Limb (tissue), 2 donors: ENCODE results near the gene ANKRD30BL.
"Not testable (repeated sequence)": the region's sequence is repeated elsewhere in the genome, so short reads cannot be mapped to it uniquely, and the experiment has no call there.

Experiments used
- DNase-seq, 2 donors: peaks; one replicate each; pipeline ENCODE4 v3.0.0-alpha.2; 2016; ENCODE audit errors: extremely low spot score in 2 of 2

ANKRD30BL gene, protein sequence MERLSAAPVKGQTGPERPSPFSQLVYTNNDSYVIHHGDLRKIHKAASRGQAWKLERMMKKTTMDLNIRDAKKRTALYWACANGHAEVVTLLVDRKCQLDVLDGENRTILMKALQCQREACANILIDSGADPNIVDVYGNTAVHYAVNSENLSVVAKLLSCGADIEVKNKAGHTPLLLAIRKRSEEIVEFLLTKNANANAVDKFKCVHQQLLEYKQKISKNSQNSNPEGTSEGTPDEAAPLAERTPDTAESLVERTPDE

GRCh38 chr2:132161161-132162124 lies at the start of gene ANKRD30BL:
TSS of gene ANKRD30BL (minus strand) at chr2:132161952. CDS start at chr2:132161705, 247 bp downstream.
- not testable (repeated sequence) for DNase-seq

DNA sequence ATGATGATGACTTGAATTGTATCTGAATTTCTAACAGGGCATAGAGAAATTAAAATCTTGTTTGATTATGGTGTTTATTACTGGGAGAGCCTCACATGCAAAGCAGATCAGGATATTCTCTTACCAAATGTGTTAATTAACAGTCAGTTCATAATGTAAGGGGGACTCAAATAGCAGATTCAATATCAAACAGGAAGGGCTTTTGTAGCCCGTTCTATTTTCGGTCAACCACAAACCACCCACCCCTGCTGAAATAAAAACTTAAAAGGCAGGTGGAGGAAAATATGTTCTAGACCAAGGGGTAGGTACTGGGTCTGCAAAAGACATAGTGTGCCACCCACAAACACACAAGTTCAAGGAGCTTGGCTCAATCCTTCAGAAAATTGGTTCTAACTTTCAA lies 41.1 kb upstream of the ANKRD30BL start:
- DNase-seq: not testable (repeated sequence)

- not testable (repeated sequence) for DNase-seq
These were observed 31.1 kb upstream of the ANKRD30BL start for GRCh38 chr2:132192854-132193253.

GRCh38 chr2:132167100-132167499 lies 5.3 kb upstream of the ANKRD30BL start:
- DNase-seq: not testable (repeated sequence)

GRCh38 chr2:132162125-132162660 lies 441 bp upstream of the ANKRD30BL start:
- DNase-seq: not testable (repeated sequence)

DNA sequence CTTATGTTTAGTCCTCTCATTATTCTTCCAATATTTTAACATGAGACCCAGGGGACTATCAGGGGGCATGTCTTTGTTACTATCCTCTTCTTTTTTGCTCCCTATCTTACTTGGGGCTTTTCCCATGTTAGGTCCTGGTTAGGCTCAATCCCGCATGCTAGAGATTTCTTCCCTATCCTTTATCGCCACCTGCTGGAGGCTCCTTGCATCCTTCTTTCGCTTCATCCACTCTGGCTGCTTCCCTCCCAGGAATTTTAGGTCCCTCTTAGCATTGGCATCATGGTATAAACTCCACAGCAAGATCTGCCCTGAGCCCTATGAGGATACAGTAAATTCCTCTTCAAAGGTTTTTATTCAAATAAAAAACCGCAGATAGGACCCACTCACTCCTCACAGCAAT lies 15.0 kb downstream of the ANKRD30BL start:
- DNase-seq: peak; percentile 36 to 77
